ENCODE data around the gene MIOS.

The MIOS gene

DNA sequence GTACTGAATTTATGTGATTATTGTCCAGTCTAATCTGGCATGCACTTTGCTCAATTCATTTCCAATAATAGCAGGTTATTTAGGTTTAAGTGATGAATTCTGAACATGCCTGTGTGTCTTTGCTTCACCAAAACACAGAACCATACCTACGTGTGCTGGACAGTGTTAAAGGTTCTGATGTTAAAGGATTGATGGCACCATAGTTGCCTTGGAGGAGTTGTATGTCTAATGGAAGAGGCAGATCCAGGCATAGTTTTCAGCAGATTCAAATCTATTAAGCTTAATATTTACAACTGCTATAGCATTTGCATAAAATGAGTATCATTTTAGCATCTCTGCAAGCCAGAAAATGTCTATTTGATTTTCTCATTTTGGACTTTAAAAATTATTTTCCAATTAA lies 45.8 kb downstream of the MIOS start:
- H3K9me3 ChIP-seq (ENCODE audit: control insufficient read depth, low read length): no peaks in the 10 kb centered on the region
- H3K36me3 ChIP-seq (ENCODE audit: control insufficient read depth, insufficient read depth, low read length): no peaks in the 10 kb centered on the region
- WGBS, 2 experiments: 88 to 100% methylated on average over 1 of the region's 1 CpG
- no peaks in the 10 kb centered on the region for H3K4me1 ChIP-seq (ENCODE audit: control insufficient read depth, insufficient read depth, low read length)
- no peaks in the 10 kb centered on the region for H3K27me3 ChIP-seq (ENCODE audit: control insufficient read depth, insufficient read depth, low read length, poor library complexity, severe bottlenecking)
- no peak overlapping the region for H3K27ac ChIP-seq (ENCODE audit: insufficient read depth, low read depth, low read length, poor library complexity, severe bottlenecking)
- H3K4me3 ChIP-seq (ENCODE audit: insufficient read depth, low read depth, low read length): no peak overlapping the region

DNA sequence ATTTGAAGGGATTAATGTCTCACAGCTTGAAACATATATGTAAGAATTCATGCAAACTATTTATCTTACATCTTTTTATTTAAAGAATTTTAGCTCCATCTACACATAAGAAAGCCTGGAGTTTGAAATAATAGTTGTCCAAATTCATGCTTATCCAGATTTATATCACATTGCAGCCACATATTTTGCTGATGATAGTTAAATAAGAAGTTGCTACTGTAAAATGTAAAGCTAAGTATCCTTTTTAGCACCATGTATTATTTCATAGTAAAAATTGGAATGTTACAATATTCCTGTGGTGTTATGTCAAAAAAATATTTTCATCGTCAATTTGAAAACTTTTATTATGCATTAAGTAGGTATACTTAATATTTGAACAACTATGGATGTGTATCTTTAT lies 46.5 kb downstream of the MIOS start:
- Histone ChIP-seq H3K36me3 (ENCODE audit: control insufficient read depth, insufficient read depth, low read length) (no peaks in the 10 kb centered on the region), H3K4me3 (ENCODE audit: insufficient read depth, low read depth, low read length) (no peak overlapping the region), H3K27ac (ENCODE audit: insufficient read depth, low read depth, low read length, poor library complexity, severe bottlenecking) (no peak overlapping the region), H3K4me1 (ENCODE audit: control insufficient read depth, insufficient read depth, low read length) (no peaks in the 10 kb centered on the region), H3K27me3 (ENCODE audit: control insufficient read depth, insufficient read depth, low read length, poor library complexity, severe bottlenecking) (no peaks in the 10 kb centered on the region), H3K9me3 (ENCODE audit: control insufficient read depth, low read length) (no peaks in the 10 kb centered on the region)
- no CpG with 5 or more reads among the region's 1 CpG for WGBS, 2 experiments

DNA sequence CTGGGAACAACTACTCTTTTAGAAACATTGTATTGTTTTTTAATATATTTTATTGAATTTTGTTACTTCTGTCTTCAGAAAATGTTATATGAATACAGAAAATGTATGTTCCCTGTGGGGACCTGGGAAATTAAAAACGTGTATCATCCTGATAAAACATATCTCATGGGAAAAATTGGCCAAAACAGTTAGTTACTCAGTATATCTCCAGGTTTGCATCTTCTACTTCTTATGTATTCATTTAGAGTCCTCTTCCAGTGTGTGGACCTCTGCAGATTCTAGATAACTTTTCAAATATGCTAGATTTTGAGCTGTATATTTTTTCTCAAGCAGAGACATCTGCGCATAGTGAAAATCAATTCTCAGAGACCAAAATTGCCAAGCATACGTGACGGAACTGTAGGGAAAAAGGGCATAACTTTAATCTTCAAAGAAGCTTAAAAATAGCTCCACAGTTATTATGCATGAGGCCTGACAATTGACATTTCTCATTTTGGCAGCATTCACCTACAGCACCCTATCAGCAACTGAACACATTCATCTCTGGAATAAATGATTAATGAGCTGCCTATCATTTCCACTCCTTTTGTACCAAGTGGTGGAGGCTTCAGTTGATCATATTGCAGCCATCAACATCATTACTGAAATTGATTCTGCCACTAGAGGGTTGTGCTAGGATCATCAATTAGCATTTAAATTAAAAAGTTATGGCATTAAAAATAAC lies 47.5 kb downstream of the MIOS start:
- H3K9me3 ChIP-seq (ENCODE audit: control insufficient read depth, low read length): no peaks in the 10 kb centered on the region
- H3K27me3 ChIP-seq (ENCODE audit: control insufficient read depth, insufficient read depth, low read length, poor library complexity, severe bottlenecking): no peaks in the 10 kb centered on the region
- H3K4me1 ChIP-seq (ENCODE audit: control insufficient read depth, insufficient read depth, low read length): no peaks in the 10 kb centered on the region
- no peak overlapping the region for H3K27ac ChIP-seq (ENCODE audit: insufficient read depth, low read depth, low read length, poor library complexity, severe bottlenecking)
- H3K36me3 ChIP-seq (ENCODE audit: control insufficient read depth, insufficient read depth, low read length): no peaks in the 10 kb centered on the region
- 92 to 96% methylated on average over 4 of the region's 4 CpGs for WGBS, 2 experiments
- no peak overlapping the region for H3K4me3 ChIP-seq (ENCODE audit: insufficient read depth, low read depth, low read length)

DNA sequence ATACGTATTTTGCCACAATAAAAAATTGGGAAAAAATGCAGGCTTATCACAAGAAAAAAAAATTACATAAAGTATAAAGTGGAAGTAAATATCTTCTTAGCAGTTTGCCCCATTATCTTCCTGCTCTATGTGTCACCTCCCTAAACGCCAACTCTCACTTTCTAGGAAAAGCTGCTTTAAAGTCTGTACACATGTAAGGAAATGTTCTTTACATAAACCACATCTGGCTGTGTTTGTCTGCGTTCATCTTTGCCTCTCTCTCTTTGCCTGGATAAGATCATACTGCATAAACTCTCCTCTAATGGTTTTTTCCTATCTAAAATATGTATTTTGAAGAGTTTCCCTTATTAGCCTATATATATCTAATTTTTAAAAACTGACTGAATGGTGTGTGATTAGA lies 50.9 kb downstream of the MIOS start:
- Histone ChIP-seq H3K4me1 (ENCODE audit: control insufficient read depth, insufficient read depth, low read length) (no peaks in the 10 kb centered on the region), H3K4me3 (ENCODE audit: insufficient read depth, low read depth, low read length) (no peak overlapping the region), H3K9me3 (ENCODE audit: control insufficient read depth, low read length) (no peaks in the 10 kb centered on the region), H3K36me3 (ENCODE audit: control insufficient read depth, insufficient read depth, low read length) (no peaks in the 10 kb centered on the region), H3K27ac (ENCODE audit: insufficient read depth, low read depth, low read length, poor library complexity, severe bottlenecking) (no peak overlapping the region), H3K27me3 (ENCODE audit: control insufficient read depth, insufficient read depth, low read length, poor library complexity, severe bottlenecking) (no peaks in the 10 kb centered on the region)
- 78 to 85% methylated on average over 2 to 3 of the region's 3 CpGs for WGBS, 2 experiments

DNA sequence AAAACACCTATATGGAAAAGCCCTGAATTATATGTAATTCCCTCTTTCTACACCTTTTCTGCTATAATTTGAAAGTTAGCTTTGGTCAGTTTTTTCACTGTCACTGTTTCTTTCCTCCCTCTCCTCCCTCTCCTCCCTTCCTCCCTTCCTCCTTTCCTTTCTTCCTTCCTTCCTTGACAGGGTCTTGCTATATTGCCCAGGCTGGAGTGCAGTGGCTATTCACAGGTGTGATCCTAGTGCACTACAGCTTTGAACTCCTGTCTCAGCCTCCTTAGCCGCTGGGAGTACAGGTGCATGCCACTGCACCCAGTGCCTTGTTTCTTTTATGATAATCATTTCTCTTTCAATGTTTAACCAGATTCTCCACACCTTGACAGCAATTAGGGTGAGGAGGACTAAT lies 51.7 kb downstream of the MIOS start:
- Histone ChIP-seq H3K9me3 (ENCODE audit: control insufficient read depth, low read length) (no peaks in the 10 kb centered on the region), H3K4me3 (ENCODE audit: insufficient read depth, low read depth, low read length) (no peak overlapping the region), H3K36me3 (ENCODE audit: control insufficient read depth, insufficient read depth, low read length) (no peaks in the 10 kb centered on the region), H3K27ac (ENCODE audit: insufficient read depth, low read depth, low read length, poor library complexity, severe bottlenecking) (no peak overlapping the region), H3K27me3 (ENCODE audit: control insufficient read depth, insufficient read depth, low read length, poor library complexity, severe bottlenecking) (no peaks in the 10 kb centered on the region), H3K4me1 (ENCODE audit: control insufficient read depth, insufficient read depth, low read length) (no peaks in the 10 kb centered on the region)
- WGBS, 2 experiments: 97 to 100% methylated on average over 1 of the region's 1 CpG

DNA sequence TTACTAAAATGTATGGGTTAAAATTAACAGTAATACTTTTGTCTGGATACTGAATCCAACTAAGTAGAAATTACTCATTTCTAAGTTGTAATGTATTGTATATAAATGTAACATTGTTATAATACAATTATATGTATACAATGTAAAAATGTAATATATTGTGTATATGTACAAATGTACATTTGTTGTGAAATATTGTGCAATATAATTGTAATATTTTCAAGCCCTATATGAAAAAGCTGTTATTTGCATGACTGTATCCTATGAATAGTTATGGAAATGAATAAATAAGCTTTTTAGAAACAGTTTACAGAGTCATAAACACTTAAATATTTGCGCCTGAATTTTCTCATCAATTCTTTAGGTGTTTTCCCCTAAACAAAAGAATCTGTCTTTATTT lies 53.6 kb downstream of the MIOS start:
- H3K9me3 ChIP-seq (ENCODE audit: control insufficient read depth, low read length): no peaks in the 10 kb centered on the region
- H3K4me3 ChIP-seq (ENCODE audit: insufficient read depth, low read depth, low read length): no peak overlapping the region
- no peaks in the 10 kb centered on the region for H3K27me3 ChIP-seq (ENCODE audit: control insufficient read depth, insufficient read depth, low read length, poor library complexity, severe bottlenecking)
- no peak overlapping the region for H3K27ac ChIP-seq (ENCODE audit: insufficient read depth, low read depth, low read length, poor library complexity, severe bottlenecking)
- H3K4me1 ChIP-seq (ENCODE audit: control insufficient read depth, insufficient read depth, low read length): no peaks in the 10 kb centered on the region
- 85 to 87% methylated on average over 1 of the region's 1 CpG for WGBS, 2 experiments
- H3K36me3 ChIP-seq (ENCODE audit: control insufficient read depth, insufficient read depth, low read length): no peaks in the 10 kb centered on the region

DNA sequence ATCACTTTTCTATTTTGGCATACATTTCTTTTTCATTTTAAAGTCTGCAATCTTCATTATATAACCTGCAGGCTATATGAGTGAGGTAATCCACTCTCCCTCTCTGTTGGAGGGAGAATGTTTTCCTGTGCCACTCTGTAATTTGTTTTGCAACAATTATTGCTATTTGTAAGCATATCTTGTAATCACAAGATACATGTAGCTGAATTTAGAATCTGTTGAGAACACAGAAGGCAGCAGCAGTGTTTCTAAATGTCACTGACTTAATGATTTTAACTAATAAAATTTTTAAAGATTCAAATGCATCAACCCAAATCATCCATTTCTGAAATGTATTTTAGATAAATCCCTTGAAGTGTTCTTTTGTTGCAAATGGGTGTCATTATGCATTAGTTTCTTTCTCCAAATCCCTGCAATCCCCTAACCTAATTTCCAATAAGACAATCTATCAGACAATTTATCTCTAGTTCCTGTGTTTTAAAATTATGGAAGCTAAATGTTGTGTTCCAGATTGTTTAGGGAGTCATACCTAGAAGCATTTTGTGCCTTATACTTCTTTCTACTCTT lies 54.0 kb downstream of the MIOS start:
- Histone ChIP-seq H3K4me3 (ENCODE audit: insufficient read depth, low read depth, low read length) (no peak overlapping the region), H3K27ac (ENCODE audit: insufficient read depth, low read depth, low read length, poor library complexity, severe bottlenecking) (no peak overlapping the region), H3K9me3 (ENCODE audit: control insufficient read depth, low read length) (no peaks in the 10 kb centered on the region), H3K4me1 (ENCODE audit: control insufficient read depth, insufficient read depth, low read length) (no peaks in the 10 kb centered on the region), H3K36me3 (ENCODE audit: control insufficient read depth, insufficient read depth, low read length) (no peaks in the 10 kb centered on the region), H3K27me3 (ENCODE audit: control insufficient read depth, insufficient read depth, low read length, poor library complexity, severe bottlenecking) (no peaks in the 10 kb centered on the region)

DNA sequence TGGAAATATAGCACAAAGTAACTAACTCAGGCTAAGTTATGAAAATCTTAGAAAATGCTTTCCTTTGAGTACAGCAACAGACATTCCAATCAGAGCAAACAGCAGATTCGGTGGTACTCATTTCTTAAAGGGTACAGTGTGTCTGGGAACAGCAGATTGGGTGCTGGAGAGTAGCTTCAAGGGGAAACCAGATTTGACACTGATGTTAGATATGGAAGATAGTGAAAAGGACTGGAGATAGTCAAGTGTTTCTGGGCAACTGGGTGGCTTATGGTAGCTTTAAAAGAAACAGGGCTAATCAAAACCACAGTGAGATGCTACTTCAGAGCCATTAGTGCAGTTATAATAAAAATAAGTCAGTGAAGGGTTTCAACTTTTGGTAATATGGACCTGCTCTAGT lies 61.8 kb downstream of the MIOS start:
- Histone ChIP-seq H3K4me1 (ENCODE audit: control insufficient read depth, insufficient read depth, low read length) (no peaks in the 10 kb centered on the region), H3K9me3 (ENCODE audit: control insufficient read depth, low read length) (no peaks in the 10 kb centered on the region), H3K27me3 (ENCODE audit: control insufficient read depth, insufficient read depth, low read length, poor library complexity, severe bottlenecking) (no peaks in the 10 kb centered on the region), H3K36me3 (ENCODE audit: control insufficient read depth, insufficient read depth, low read length) (no peaks in the 10 kb centered on the region), H3K4me3 (ENCODE audit: insufficient read depth, low read depth, low read length) (no peak overlapping the region), H3K27ac (ENCODE audit: insufficient read depth, low read depth, low read length, poor library complexity, severe bottlenecking) (no peak overlapping the region)
- 88 to 96% methylated on average over 1 of the region's 1 CpG for WGBS, 2 experiments

DNA sequence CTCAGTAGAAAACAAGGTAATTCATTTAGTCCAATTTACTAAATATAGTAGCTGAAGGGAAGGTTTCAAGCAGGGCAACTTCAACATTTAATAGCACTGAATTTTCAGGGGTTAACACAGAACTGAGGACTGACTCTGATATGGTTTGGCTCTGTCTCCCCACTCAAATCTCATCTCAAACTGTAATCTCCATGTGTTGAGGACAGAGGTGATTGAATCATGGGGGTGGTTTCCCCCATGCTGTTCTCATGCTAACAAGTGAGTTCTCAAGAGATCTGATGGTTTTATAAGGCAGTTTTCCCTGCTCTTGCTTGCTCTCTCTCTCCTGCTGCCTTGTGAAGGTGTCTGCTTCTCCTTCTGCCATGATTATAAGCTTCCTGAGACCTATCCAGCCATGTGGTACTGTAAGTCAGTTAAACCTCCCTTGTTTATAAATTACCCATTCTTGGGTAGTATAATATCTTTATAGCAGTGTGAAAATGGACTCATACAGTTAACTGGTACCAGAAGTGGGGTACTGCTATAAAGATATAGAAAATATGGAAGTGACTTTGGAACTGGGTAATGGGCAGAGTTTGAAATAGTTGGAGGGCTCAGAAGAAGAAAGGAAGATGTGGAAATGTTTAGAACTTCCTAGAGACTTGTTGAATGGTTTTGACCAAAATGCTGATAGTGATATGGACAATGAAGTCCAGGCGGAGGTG lies 64.1 kb downstream of the MIOS start:
- Histone ChIP-seq H3K36me3 (ENCODE audit: control insufficient read depth, insufficient read depth, low read length) (no peaks in the 10 kb centered on the region), H3K27ac (ENCODE audit: insufficient read depth, low read depth, low read length, poor library complexity, severe bottlenecking) (no peak overlapping the region), H3K27me3 (ENCODE audit: control insufficient read depth, insufficient read depth, low read length, poor library complexity, severe bottlenecking) (no peaks in the 10 kb centered on the region), H3K9me3 (ENCODE audit: control insufficient read depth, low read length) (no peaks in the 10 kb centered on the region), H3K4me1 (ENCODE audit: control insufficient read depth, insufficient read depth, low read length) (no peaks in the 10 kb centered on the region), H3K4me3 (ENCODE audit: insufficient read depth, low read depth, low read length) (no peak overlapping the region)
- 93 to 97% methylated on average over 1 of the region's 1 CpG for WGBS, 2 experiments

DNA sequence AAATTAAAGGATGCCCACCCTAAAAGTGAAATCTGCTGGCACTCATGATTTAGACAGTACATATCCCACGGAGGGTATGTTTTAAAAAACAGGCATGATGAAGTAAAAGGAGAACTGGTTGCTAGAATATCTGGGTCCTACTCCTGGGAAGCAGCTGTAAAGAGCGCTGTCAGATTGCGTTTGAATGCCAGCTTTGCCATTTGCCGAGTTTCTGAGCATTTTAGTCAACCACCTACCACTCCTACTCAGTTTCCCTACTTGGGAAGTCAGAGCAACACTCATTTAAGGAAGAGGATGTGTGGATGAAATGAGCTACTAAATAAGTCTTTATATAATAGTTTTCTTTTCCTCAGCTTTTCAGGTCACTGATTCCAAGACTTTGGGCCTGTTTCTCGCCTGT lies 72.7 kb downstream of the MIOS start:
- no peaks in the 10 kb centered on the region for H3K27me3 ChIP-seq (ENCODE audit: control insufficient read depth, insufficient read depth, low read length, poor library complexity, severe bottlenecking)
- H3K4me1 ChIP-seq (ENCODE audit: control insufficient read depth, insufficient read depth, low read length): no peaks in the 10 kb centered on the region
- no peak overlapping the region for H3K27ac ChIP-seq (ENCODE audit: insufficient read depth, low read depth, low read length, poor library complexity, severe bottlenecking)
- no peaks in the 10 kb centered on the region for H3K9me3 ChIP-seq (ENCODE audit: control insufficient read depth, low read length)
- WGBS, 2 experiments: 41 to 47% methylated on average over 5 of the region's 5 CpGs
- peaks cover 6% of the 10 kb centered on the region for H3K36me3 ChIP-seq (ENCODE audit: control insufficient read depth, insufficient read depth, low read length)
- peak overlapping the region; percentile 97 for H3K4me3 ChIP-seq (ENCODE audit: insufficient read depth, low read depth, low read length)

Measured in ectodermal cell (in vitro differentiated cells).